Kidney tubule cell (primary cell): Measurements from ENCODE around the gene OAS3.
"Not testable (repeated sequence)": the region's sequence is repeated elsewhere in the genome, so short reads cannot be mapped to it uniquely, and the experiment has no call there.

Source experiments
- DNase-seq: peaks from one replicate; pipeline ENCODE4 v3.0.0-alpha.2; 2018; ENCODE audit warnings: low spot score

The OAS3 gene, protein sequence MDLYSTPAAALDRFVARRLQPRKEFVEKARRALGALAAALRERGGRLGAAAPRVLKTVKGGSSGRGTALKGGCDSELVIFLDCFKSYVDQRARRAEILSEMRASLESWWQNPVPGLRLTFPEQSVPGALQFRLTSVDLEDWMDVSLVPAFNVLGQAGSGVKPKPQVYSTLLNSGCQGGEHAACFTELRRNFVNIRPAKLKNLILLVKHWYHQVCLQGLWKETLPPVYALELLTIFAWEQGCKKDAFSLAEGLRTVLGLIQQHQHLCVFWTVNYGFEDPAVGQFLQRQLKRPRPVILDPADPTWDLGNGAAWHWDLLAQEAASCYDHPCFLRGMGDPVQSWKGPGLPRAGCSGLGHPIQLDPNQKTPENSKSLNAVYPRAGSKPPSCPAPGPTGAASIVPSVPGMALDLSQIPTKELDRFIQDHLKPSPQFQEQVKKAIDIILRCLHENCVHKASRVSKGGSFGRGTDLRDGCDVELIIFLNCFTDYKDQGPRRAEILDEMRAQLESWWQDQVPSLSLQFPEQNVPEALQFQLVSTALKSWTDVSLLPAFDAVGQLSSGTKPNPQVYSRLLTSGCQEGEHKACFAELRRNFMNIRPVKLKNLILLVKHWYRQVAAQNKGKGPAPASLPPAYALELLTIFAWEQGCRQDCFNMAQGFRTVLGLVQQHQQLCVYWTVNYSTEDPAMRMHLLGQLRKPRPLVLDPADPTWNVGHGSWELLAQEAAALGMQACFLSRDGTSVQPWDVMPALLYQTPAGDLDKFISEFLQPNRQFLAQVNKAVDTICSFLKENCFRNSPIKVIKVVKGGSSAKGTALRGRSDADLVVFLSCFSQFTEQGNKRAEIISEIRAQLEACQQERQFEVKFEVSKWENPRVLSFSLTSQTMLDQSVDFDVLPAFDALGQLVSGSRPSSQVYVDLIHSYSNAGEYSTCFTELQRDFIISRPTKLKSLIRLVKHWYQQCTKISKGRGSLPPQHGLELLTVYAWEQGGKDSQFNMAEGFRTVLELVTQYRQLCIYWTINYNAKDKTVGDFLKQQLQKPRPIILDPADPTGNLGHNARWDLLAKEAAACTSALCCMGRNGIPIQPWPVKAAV

DNA sequence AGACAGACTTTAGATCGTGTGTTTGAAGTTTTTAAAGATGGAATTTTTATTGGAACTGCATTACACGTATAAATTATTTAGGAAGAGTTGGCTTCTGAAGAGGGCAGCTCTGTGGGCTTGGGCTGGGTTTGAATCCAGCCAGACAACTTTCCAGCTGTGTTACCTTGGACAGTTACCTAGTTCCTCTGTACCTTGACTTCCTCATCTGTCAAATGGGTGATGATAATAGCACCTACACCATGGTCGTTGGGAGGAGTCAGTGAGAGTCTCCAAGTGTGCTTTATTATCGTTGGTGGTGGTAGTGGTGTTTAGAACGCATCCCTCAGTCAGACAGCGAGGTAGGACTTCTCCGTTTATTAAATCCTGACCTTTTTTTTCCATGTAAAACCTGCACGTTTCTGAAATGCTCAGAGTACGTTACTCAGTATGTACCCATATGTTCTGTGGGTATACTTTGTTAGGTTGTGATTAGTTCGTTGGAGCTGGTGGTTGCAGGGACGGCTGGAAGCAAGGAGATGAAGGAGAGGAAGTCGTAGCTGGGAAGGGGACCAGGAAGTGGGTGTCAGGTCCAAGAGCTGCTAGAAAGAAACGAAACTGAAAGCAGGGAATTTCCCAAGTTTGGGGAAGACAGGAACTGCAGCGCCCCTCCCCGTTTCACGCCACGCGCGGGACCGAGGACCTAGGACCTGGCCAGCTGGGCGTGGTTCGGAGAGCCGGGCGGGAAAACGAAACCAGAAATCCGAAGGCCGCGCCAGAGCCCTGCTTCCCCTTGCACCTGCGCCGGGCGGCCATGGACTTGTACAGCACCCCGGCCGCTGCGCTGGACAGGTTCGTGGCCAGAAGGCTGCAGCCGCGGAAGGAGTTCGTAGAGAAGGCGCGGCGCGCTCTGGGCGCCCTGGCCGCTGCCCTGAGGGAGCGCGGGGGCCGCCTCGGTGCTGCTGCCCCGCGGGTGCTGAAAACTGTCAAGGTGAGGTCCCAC, at the start of gene OAS3:
Gene OAS3 (plus strand): TSS at position 734 of the 979 bp plus-strand sequence. CDS start 57 bp downstream, at position 791.
- DNase-seq: peak; percentile 90

DNA sequence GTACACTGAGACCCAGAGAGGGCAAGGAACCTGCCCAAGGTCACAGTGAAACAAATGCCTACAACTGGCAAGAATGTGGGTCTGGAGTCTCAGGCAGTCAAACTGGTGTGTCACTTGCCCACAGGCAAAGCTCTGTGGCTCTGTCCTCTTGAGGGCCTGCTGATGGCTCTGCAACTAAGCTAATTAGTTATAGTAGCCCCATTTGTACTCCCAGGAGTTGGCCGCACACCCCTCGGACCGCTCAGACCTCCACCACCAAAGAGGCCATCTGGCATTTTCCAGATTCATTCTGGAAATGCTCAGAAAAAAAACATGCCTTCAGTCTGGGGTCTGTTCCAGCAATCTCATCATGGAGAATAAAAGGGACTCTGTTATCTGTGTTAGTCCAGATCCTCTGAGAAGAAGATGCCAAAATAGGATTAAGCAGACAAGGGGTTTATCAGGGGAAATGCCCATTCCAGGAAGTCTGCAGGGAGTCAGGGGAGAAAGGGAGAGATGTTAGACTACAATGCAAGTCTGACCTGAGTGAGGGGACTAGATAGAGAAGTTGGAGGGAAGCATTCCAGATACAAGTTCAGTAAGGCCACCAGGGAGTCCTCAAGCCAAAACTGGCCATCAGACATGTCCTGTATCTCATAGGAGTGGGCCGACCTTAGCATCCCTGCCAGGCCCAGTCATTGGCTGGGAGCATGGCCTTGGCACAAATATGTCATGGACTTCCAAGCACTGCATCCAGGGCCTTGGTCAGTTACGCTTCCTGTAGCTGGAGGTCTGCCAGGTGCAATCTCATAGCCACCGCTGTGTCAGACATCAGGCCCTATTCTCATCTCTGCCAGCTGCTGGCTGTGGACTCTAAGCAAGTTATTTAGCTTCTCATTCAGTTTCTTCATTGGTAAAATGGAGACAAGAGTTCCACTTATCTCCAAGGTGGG, 46.9 kb upstream of the OAS3 start:
- DNase-seq: no peak

DNA sequence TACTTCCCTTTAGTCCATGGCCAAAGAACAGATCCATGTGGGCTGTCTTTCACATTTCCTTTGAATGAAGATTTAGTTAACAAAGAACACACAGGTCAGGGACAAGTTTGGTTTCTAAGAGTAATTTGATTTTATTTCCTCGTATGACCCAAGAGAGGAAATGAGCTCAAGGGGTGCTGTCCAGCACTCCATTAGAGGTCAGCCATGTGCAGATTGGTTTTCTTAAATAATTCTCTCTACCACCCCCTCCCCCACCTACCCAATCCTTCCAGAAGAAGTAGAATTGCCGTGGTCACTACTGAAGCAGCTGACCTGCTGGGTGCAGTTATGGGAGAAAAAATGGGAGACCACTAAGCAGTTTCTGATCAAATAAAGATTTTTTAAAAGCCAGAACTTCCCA, 45.4 kb upstream of the OAS3 start:
- peak; percentile 5 for DNase-seq

DNA sequence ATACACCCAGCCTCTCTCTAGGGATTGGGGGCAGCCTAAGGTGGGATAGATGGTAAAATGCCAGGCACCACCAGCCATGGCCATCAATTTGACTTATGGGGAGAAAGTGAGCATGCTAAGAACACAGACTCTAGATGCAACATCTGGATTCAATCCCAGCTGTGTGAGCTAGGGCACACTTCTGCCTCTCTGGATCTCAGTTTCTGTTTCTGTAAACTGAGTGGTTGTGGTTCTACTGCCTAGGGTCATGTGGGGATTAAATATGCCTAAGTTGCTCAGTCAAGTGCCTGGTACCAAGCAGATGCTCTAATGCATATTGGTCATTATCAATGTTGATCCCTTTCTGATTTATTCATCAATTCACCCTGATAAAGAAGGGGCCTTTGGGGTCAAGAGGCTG, 44.1 kb upstream of the OAS3 start:
- DNase-seq: no peak

DNA sequence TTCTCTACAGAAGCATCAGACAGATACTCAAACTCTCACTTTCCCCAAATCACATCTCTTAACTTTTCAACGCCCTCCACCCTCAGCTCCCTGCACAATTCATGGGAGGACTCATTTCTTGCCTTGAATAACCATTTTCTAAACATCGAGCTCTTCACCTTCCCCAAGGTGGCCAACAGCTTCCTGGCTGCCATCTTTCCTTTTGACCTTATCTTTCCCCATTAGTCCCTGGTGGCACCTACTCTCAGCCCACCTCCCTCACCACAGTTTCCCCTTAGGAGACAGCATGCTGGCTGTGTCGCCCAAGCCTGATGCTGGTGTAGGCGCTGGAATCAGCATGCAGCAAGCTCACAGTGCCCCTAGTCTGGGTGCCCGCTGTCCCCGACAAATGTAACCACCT, 39.9 kb upstream of the OAS3 start:
- DNase-seq: no peak

DNA sequence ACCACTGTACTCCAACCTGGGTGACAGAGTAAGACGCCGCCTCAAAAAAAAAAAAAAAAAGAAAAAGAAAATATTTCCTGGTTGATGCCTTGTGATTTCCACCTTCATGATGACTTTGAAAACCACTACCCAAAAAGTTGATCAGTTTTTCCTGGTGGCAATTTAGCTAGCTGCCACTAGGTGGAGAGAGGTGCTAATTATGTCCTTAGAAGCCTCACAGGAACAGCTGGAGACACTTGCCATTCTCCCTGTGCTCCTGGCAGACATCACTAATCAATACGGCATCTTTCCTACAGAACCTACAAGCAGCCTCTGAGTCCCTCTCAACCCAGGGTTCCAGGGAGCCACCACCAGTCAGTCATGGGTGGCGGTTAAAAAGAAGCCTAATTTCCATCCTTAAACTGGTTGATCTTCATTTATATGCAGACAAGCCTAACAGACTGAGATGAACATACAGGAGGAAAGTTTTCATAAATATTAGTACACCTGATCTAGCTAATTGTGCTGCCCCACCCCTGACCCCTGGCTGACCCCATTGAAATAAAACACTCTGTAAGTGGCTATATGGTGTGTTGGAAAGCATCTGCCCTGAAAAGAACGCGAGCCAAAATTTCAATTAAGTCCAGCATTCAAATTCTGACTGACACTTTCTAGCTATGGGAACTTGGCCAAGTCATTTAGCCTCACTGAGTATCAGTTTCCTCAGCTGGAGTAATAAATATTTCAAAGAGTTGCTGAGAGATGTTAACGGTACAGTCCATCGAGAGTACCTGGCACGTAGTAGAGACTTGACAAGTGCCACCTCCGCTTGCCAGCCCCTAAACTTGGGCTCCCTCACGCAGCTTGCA, 37.8 kb upstream of the OAS3 start:
- peak; percentile 57 for DNase-seq

DNA sequence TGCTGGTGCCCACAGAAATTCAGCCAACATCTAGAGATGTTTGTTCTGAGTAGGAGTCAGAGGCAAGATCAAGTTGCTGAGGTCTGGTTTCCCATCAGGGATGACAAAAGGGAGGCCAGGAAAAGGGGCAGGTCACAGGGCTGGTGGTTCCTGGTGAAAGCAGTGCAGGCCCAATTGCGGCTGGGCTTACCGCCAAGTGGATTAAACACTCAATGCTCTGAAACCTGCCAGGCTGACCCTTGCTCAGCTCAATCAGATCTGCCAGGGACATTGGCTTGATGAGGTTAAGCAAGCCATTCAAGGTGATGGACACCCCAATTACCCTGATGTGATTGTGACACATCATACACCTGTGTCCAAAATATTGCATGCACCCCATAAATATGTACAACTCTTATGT, 37.0 kb upstream of the OAS3 start:
- no peak for DNase-seq

DNA sequence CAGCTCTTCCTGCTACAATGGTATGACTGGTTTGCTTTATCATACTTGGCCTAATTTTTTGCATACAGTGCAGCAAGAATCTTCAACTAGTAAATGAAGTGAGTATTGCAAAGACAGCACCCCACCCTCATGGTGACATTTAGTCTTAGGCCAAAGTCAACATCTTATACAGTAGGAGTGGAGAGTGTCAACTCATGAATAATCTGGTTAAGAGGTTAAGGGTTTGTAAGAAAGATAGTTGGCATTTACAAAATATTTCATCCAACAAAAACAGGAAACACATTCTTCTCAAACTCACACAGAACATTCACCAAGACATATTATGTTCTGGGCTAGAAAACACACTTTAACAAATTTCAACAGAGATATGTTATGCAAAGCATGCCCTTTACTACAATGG, 33.7 kb upstream of the OAS3 start:
- DNase-seq: no peak

DNA sequence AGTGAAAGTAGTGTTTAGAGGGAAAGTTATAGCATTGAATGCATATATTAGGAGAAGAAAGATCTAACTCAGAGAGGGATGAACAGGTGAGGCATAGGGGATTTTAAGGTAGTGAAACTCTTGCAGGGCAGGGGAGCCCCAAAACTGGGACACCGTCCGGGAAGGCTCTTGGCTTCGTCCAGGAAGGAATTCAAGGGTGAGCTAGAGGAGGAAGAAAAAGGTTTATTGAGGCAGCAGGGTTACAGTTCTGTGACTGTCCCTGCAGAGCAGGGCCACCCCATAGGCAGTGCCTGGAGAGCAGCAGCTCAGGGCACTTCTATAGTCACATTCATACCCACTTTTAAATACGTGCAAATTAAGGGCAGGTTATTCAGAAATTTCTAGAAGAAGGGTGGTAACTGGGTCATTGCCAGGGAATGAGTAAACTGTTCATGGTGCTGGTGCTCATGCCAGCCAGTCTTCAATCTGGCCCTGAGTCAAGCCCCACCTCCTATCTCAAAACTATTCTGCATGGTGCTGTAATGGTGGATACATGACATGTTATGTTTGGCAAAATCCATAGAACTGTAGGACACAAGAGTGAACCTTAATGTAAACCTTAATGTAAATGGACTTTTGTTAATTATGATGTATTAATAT, 32.7 kb upstream of the OAS3 start:
- peak; percentile 36 for DNase-seq

DNA sequence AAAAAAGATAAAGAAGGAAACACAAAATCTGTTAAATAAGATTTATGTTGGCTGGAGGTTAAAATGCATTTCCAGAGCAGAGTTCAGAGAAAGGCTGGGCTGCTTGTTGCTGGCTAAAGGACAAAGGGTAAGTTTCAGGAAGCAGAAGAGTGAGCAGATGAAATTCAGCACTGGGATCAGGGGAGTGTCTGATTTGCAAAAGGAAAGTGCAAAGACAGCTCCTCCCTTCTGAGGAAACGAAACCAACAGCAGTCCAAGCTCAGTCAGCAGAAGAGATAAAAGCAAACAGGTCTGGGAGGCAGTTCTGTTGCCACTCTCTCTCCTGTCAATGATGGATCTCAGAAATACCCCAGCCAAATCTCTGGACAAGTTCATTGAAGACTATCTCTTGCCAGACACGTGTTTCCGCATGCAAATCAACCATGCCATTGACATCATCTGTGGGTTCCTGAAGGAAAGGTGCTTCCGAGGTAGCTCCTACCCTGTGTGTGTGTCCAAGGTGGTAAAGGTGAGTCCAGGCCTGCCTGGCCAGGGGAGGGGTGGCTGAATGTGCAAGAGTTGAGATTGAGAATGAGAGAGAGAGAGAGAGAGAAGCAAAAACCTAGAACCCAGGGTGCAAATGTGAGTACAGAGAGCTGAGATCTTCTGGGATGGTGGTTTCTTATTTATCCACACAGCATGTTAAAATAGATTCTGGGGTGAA, 31.4 kb upstream of the OAS3 start, which contains the start of gene OAS1:
Gene OAS1 (plus strand): TSS at position 251 of the 703 bp plus-strand sequence. CDS start 78 bp downstream, at position 329.
- DNase-seq: peak; percentile 78

DNA sequence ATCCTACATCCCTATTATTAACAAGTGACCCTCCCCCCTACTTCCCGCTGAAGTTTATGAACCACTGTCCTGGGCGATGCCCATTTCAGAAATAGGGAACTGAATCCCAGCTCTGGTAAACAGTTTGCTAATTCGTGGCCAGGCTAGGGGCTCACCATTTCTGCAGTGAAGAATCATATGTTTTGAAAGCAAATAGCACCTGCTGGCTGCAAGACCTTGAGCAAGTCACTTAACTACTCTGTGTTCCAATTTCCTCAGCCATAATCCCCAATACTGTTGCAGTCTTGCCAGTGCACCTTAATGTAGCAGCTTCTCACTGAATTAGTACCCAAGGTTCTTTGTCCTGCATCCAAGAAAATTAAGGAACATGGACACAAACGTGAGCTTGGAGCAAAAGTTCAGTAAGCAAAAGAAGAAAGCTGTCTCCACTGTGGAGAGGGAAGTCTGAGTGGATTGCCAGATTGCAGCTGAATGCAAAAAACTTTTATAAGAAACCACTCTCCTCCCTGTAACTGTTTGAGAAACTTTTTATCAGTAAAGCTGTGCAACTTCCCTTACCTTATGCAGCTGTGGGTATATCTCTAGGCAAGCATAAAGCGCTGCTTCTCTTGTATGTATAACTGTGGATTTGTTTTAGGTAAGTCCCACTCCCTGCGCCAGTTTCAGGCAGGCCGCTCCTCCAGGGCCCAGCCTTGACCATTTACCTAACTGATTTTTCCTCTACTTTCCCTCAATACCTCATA, 30.7 kb upstream of the OAS3 start:
- DNase-seq: no peak

DNA sequence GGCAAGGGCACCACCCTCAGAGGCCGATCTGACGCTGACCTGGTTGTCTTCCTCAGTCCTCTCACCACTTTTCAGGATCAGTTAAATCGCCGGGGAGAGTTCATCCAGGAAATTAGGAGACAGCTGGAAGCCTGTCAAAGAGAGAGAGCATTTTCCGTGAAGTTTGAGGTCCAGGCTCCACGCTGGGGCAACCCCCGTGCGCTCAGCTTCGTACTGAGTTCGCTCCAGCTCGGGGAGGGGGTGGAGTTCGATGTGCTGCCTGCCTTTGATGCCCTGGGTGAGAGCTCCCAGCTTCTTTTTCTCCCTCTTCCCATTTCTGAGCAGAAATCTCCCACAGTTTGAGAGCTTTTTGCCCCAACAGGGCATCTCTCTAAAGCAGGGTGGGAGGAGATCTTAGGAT, 29.7 kb upstream of the OAS3 start:
- no peak for DNase-seq

DNA sequence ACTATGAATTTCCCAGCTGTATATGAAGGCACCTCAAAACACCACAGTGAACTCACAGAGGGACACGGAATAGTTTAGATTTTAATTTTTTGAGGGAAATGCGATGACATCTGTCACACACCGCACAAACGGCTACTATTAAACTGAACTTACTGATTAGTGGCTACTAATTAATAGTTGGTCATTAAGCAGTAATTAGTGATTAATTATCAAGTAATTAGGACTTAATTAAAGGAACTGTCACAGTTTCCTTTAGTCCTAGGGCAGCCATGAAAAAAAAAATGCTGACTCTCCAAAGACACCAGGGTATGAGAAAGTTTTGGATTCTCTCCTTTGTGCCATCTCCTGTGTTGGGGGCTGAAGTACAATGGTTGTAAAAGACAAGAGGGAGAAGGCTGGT, 28.6 kb upstream of the OAS3 start:
- DNase-seq: no peak

DNA sequence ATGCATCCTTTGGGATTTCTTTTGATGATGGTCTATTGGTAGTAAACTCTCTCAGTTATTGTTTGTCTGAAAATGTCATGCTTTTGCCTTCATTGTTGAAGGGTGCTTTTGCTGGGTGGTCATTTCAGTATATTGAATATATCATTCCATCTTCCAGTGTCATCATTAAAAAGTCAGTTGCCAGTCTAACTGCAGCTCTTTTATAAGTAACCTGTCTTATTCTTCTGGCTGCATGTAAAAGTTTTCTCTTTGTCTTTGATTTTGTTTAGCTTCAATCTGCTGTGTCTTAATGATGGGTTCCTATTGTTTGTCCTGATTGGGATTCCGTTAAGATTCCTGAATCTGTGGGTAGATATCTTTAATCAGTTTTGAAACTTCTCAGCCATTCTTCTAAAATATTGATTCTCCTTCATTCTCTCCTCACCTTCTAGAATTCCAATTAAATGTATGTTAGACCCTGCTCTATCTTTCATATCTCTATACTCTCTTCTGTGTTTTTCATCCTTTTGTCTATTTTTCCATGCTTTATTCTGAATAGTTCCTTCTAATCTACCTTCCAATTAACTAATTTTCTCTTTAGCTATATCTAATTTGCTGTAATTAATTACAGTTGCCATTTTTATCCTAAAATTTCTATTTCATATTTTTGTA, 25.1 kb upstream of the OAS3 start:
- no peak for DNase-seq

DNA sequence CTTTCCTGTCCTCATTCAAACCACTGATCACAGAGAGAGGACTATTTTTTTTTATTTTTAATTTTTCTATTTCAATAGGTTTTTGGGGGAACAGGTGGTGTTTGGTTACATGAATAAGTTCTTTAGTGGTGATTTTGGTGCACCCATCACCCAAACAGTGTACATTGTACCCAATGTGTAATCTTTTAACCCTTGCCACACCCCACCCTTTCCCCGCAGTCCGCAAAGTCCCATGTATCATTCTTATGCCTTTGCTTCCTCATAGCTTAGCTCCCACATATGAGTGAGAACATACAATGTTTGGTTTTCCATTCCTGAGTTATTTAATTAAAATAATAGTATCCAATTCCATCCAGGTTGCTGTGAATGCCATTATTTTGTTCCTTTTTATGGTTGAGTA, 24.4 kb upstream of the OAS3 start:
- not testable (repeated sequence) for DNase-seq

DNA sequence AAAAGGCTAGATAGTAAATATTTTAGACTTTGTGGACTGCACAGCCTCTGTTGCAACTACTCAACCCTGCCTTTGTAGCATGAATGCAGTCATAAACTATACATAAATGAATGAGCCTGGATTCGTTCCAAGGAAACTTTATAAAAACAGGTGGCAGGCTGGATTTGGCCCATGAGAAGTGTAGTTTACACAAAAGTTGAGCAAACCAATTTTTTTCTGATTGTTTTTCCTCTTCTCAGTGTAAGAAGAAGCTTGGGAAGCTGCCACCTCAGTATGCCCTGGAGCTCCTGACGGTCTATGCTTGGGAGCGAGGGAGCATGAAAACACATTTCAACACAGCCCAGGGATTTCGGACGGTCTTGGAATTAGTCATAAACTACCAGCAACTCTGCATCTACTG, 22.0 kb upstream of the OAS3 start:
- no peak for DNase-seq

DNA sequence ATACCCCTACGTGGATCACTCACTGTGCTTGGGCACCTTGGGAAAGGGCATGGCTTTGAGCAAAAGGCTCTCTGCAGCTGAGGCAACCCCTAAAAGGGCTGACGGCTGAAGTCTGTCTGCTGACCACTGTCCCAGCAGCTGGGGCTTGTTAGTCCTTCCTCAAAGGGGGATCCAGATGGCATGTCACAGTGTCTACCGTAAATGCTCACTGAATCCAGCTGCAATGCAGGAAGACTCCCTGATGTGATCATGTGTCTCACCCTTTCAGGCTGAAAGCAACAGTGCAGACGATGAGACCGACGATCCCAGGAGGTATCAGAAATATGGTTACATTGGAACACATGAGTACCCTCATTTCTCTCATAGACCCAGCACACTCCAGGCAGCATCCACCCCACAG, 19.2 kb upstream of the OAS3 start:
- DNase-seq: no peak
